HG02973 (cell line): ENCODE results near the gene CADPS.
A peak's percentile ranks its signal among the peaks of the same experiment; 100 is the strongest.

ENCODE experiments used
- ATAC-seq: cut with Tn5 transposase; IDR thresholded peaks from one replicate; pipeline ENCODE4 v1.9.1; 2021; ENCODE audit warnings: moderate library complexity; ENCODE audit not compliant: unreplicated experiment

CADPS gene

GRCh38 chr3:62454916-62455315, 420.3 kb downstream of the CADPS start:
- ATAC-seq: no peak

GRCh38 chr3:62453448-62453847, 421.8 kb downstream of the CADPS start:
- ATAC-seq: no peak

DNA sequence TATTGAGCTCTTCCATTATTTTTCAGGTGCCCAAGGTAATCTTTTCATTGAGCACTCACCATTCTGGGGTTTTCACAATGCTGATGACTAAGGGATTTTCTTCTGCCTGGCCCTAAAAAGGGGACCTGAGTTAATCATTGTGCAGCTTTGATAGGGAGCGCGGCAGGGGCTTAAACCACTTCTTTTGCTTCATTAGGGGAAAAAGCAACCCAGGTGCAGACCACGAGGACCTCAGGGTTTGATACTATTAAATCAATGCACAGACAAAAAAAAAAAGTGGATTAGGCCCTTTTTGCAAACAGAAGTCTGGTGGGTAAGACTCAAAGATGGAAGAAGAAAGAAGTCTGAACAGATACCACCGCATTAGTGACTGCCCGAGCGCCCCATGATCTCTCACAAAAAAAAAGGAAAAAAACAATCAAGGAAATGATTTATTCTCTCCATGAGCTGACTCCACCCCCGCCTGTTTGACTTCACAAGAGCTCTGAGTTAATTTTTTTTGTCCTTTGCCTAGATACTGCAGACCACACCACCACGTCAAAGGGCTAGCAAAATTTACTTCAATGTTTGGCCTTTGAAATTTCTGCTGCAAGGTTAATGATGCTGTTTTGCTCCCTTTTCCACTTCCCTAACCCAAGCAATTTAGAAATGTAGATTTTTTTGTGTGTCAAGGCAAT, 423.9 kb downstream of the CADPS start:
- no peak for ATAC-seq

DNA sequence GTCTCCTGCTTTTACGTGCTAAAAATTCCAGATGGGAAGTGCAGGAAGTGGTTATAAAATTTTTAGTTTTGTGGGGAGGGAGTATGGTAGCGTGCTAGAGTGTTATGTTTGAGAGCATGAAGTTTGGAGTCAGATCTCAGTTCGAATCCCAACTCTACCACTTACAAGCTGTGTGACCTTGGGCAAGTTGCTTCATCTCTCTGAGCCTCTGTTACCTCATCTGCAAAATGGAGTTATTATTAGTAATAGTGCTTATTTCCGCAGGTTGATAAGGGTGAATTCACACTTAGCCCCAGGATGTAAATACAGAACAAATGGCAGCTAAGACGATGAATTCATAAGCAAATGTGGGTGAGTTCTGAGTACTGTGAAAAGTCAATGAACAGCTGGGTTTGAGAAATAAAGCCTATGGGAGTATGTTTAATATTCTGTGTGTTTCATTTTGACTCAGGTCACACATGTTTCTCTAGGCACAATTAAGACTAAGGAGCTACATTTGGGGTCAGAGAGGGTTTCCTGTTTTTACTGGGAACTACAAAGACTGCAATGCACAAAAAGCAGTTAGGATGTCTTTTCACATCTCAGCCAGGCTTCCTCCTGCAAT, 428.8 kb downstream of the CADPS start:
- peak; percentile 64 for ATAC-seq

DNA sequence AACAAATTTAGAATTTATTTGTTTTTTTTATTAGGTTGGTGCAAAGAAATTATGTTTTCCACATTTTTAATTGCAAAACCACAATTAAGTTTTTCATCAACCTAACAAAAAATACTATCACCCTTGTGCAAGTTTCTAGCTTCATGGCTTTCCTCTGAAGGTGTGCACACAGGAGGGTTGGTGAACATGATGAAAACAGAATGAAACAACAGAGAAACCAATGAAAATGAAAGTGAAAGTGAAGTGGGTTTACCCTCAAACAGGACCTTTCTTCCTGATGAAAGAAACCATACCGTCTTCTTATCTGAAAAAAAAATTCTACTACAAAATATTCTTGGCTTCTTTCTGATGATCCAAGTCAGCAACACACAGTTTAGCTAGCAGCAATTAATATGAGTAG, 429.9 kb downstream of the CADPS start:
- no peak for ATAC-seq

GRCh38 chr3:62439978-62440377, 435.2 kb downstream of the CADPS start:
- no peak for ATAC-seq

- ATAC-seq: no peak
These were observed 435.9 kb downstream of the CADPS start for GRCh38 chr3:62439176-62439813.

DNA sequence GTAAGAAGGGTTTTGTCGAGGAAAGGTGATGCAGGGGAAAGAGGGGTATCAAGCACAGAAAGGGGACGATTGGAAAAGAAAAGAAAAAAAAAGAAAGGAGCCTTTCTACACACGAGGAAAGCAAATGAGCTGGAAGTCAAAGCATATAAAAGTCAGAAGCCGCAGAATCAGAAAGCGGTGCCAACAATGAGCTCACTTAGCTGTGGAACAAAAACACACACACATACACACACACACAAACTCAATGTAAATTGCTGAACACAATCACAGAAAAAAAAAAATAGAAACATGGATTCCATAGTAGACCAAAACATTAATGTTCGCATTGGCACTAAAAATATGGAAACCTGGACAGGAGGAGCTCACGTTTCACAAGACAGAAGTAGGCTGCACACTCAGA, 438.4 kb downstream of the CADPS start:
- ATAC-seq: no peak

DNA sequence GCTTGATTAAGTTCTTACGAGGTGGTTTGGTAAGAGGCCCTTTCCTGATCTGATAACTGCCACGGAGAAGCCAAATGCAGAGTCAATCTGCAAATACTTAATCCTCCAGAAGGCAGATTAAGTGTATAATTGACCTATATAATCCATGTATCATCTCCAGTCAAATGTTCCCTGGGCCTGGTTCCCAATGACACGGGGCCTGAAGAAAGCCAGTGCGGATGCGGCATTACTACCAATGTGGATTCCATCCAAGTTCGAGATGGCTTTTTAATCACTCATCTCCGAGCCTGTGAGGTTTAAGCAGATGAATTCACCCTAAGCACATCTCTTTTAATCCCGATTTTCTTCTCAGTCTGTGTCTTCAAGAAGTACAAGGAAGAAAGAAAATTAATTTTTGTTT, 441.8 kb downstream of the CADPS start:
- no peak for ATAC-seq

DNA sequence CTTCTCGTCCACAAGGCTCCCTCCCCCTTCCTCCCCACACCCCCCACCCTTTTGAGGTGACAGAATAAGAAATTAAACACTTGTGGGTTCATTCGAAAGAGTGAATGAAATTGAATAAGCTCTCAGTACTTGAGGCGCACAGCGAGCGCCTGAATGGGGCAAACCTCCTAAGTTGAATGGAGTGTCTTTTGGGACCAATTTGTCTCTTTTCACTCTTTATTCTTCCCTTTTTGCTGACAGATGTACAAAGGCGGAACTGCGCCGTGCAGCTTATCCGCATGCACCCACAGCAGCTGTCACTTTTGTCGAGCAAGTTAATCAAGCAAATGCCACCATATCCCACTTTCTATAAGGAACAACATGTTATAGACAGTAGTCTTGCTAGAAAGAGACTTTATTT, 454.0 kb downstream of the CADPS start:
- no peak for ATAC-seq

DNA sequence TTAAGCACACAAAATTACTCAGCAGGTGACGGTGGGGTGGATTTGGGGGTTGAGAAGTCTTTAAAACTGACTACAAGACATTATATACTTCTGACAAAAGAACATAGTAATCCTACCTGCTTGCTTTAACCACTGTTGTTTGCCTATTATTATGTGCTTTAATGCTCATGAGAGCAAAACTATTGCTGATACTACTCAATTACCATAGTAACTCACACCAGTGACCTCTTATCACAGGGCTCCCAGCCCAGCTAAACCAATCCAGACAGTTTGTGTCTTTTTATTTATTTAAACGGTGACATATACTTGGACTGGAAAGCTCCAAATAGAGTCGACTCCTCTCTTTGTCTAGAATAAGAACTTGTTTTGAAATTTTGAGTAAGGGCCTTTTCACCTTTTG, 459.1 kb downstream of the CADPS start:
- no peak for ATAC-seq

DNA sequence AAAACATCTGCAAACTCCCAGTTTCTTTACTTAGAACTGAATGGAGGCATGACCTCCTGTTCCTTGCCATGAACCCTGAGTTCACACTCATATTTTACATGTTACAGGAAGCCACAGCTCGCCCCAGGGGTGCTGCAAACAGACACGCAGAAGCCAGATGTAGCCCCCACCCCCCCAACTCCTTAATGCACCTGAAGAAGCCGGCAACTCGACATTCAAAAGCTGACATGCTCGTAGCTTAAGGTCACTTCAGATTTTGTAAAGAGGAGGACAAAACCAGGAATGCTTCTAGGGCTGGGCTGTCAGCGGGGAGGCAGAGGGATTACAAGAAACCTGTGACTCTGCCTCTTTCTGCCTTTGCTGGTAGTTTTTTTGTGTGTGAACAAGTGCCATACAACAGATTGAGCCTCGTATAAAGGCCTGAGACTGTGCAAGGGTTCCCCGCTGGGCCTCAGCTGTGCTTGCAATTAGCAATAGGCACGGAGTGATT, 459.9 kb downstream of the CADPS start:
- ATAC-seq: no peak

GRCh38 chr3:62414786-62415185, 460.4 kb downstream of the CADPS start:
- ATAC-seq: no peak

DNA sequence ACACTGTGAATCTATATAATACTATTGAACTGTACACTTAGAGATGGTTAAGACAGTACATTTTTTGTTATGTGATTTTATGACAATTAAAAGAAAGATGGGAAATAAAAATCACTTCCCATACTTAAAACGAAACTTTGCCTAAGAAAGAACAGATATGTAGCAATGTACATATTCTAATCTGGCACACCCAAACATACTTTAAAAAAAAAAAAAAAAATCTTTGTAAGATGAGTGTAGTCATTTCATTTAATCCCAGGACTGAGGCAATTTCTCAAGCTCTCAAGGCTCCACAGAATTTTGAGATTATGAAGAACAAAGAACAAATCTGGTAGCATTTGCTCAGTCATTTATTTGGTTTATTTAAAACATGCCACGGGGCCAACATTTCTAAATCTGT, 461.5 kb downstream of the CADPS start:
- ATAC-seq: no peak

- no peak for ATAC-seq
These were observed 468.3 kb downstream of the CADPS start for GRCh38 chr3:62406945-62407344.

GRCh38 chr3:62405566-62405965, 469.6 kb downstream of the CADPS start:
- no peak for ATAC-seq

DNA sequence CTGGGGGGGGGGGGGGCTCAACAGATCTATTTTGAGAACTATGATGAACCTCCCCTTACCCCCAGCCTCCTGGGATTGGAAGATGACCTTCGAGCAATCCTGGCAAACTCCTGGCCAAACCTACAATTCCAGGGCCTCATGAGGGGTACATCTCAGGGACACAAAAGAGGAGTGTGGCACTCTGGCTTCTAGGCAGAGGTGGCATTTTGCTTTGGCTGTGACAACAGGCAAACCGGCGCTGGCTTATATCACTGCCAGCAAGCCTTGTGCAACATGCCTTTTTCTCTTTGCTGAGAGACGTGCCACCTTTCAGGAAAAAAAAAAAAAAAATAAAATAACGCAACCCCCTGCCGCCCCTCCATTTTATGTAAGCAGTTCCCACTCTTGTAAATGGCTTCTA, 470.1 kb downstream of the CADPS start:
- no peak for ATAC-seq

DNA sequence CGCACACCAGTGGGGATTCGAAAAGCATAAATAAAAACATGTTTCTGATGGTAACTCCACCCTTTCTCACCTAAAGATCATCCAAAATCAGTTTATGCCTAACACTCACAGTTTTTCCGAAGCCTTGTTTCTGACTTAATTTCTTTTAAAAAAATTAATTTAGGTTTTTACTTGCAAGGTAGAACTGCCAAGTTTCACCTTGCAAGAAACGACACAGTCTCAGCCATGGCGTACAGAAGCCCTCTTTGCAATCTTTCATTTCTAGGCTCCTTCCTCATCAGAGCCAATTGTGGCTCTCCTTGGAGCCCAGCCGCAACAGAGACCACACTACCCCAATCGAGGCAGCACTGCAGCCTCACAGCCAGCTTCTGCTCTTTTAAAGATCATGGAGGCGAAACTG, 470.9 kb downstream of the CADPS start:
- no peak for ATAC-seq

GRCh38 chr3:62403765-62404164, 471.5 kb downstream of the CADPS start:
- ATAC-seq: no peak

DNA sequence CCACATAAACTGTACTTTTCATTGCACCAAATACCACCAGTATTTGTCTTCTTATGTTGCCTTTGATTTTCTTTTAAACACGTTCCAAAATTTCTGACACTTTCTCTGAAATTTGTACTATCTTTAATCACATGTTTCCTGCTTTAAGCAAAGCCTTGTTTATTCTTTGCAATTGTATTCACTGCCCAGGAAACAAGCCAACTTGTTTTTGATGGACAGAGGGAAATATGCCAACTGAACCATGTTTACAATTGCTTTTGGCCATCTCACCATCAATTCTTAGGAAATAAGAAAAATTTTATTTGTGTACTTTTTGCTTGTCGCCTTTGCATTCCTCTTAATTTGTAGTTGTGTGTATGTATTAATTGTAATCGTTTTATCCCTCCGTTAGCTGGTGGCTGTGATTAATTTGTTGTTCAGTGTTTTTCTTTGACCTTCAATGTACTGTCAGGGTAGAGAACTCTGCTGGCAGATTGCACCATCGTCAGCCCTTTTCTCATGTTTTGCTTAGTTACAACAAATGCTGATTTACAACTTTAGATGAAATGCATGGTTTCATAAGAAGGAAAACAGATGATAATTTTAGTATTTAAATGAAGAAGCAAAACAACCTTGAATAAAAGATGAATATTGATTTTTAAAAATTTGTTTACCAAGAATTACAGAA, 482.5 kb downstream of the CADPS start:
- no peak for ATAC-seq

DNA sequence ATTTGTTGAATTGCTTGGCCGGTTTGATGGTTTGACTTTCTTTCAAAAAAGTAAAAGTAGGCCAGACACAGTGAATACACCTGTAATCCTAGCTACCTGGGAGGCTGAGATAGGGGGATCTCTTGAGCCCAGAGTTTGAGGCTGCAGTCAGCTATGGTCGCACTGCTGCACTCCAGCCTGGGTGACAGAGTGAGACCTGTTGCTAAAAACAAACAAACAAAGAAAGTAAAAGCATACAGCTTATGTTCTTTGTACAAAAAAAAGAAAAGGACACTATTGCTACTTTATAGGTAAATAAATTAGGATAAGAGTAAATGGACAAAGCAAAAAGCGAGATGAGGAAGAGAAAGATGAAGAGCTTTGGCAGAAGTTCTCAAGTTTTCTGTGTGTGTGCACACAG, 488.0 kb downstream of the CADPS start:
- no peak for ATAC-seq

- ATAC-seq: no peak
These were observed 495.9 kb downstream of the CADPS start for GRCh38 chr3:62379321-62379798.
